ENCODE results near the gene NTMT1.
A peak's percentile ranks its signal among the peaks of the same experiment; 100 is the strongest.

The NTMT1 gene

GRCh38 chr9:129624947-129625346 is 1.0 kb upstream of the NTMT1 start:
- H3K4me1 ChIP-seq (ENCODE audit: control insufficient read depth, low read depth, low read length) = peaks cover 6% of the 10 kb centered on the region
- H3K79me2 ChIP-seq (ENCODE audit: control insufficient read depth, insufficient read depth, low read length) = peaks cover 39% of the 10 kb centered on the region

GRCh38 chr9:129626625-129627284 is 792 bp downstream of the NTMT1 start:
- no peak overlapping the region for H2BK15ac ChIP-seq (replicated peaks; ENCODE audit: low read depth)
- peak overlapping the region; percentile 95 for H3K9ac ChIP-seq (ENCODE audit: low read length)
- peak; percentile 77 for DNase-seq
- no peak overlapping the region for H3K4ac ChIP-seq (ENCODE audit: low read depth, low read length)
- H3K79me2 ChIP-seq (ENCODE audit: control insufficient read depth, insufficient read depth, low read length) = peaks cover 57% of the 10 kb centered on the region
- H3K23ac ChIP-seq (ENCODE audit: low read length) = no peak overlapping the region
- peak overlapping the region; percentile 6 for H2AK5ac ChIP-seq (ENCODE audit: low read length)
- H2BK120ac ChIP-seq (ENCODE audit: low read depth, low read length) = no peak overlapping the region
- H3K56ac ChIP-seq (ENCODE audit: low read length) = peak overlapping the region; percentile 95
- no CpG with 5 or more reads among the region's 20 CpGs for WGBS (ENCODE audit: extremely low coverage, insufficient coverage, low lambda C conversion rate)
- H3K27me3 ChIP-seq (ENCODE audit: insufficient read depth, low read length, poor library complexity) = no peaks in the 10 kb centered on the region
- H4K5ac ChIP-seq (ENCODE audit: low read length) = no peak overlapping the region
- peak overlapping the region; percentile 84 for H3K4me3 ChIP-seq (ENCODE audit: low read length)
- peaks cover 26% of the 10 kb centered on the region for H3K79me1 ChIP-seq (ENCODE audit: low read length)
- H3K18ac ChIP-seq (ENCODE audit: low read length) = peak overlapping the region; percentile 83
- peak overlapping the region; percentile 6 for H3K27ac ChIP-seq (ENCODE audit: low read depth, low read length)
- H3K4me1 ChIP-seq (ENCODE audit: control insufficient read depth, low read depth, low read length) = peaks cover 11% of the 10 kb centered on the region
- no peak overlapping the region for H2BK5ac ChIP-seq (ENCODE audit: low read length)
- H3K36me3 ChIP-seq (ENCODE audit: control insufficient read depth, insufficient read depth, low read length) = no peaks in the 10 kb centered on the region
- H4K8ac ChIP-seq (ENCODE audit: low read depth, low read length) = no peak overlapping the region
- peak overlapping the region; percentile 66 for H3K4me2 ChIP-seq (ENCODE audit: low read length)

More at GRCh38 chr9:129624947-129625346, 1.0 kb upstream of the NTMT1 start:
- peaks cover 17% of the 10 kb centered on the region for H3K79me1 ChIP-seq (ENCODE audit: low read length)
- H2AK5ac ChIP-seq (ENCODE audit: low read length) = no peak overlapping the region
- no peak overlapping the region for H2BK120ac ChIP-seq (ENCODE audit: low read depth, low read length)
- no peak overlapping the region for H3K9ac ChIP-seq (ENCODE audit: low read length)
- H3K27me3 ChIP-seq (ENCODE audit: insufficient read depth, low read length, poor library complexity) = peaks cover 5% of the 10 kb centered on the region
- WGBS (ENCODE audit: extremely low coverage, insufficient coverage, low lambda C conversion rate) = no CpG with 5 or more reads among the region's 9 CpGs
- DNase-seq = no peak
- no peak overlapping the region for H2BK15ac ChIP-seq (replicated peaks; ENCODE audit: low read depth)
- H3K18ac ChIP-seq (ENCODE audit: low read length) = no peak overlapping the region
- no peak overlapping the region for H3K56ac ChIP-seq (ENCODE audit: low read length)
- H3K36me3 ChIP-seq (ENCODE audit: control insufficient read depth, insufficient read depth, low read length) = no peaks in the 10 kb centered on the region
- no peak overlapping the region for H3K23ac ChIP-seq (ENCODE audit: low read length)
- no peak overlapping the region for H4K8ac ChIP-seq (ENCODE audit: low read depth, low read length)
- H4K5ac ChIP-seq (ENCODE audit: low read length) = no peak overlapping the region
- no peak overlapping the region for H3K4me3 ChIP-seq (ENCODE audit: low read length)
- no peak overlapping the region for H3K27ac ChIP-seq (ENCODE audit: low read depth, low read length)
- H2BK5ac ChIP-seq (ENCODE audit: low read length) = no peak overlapping the region
- no peak overlapping the region for H3K4me2 ChIP-seq (ENCODE audit: low read length)
- H3K4ac ChIP-seq (ENCODE audit: low read depth, low read length) = no peak overlapping the region

- no peaks in the 10 kb centered on the region for H3K36me3 ChIP-seq (ENCODE audit: control insufficient read depth, insufficient read depth, low read length)
- H3K4ac ChIP-seq (ENCODE audit: low read depth, low read length) = no peak overlapping the region
- H2AK5ac ChIP-seq (ENCODE audit: low read length) = no peak overlapping the region
- peak overlapping the region; percentile 17 for H3K56ac ChIP-seq (ENCODE audit: low read length)
- H3K79me1 ChIP-seq (ENCODE audit: low read length) = peaks cover 26% of the 10 kb centered on the region
- peak overlapping the region; percentile 66 for H3K4me2 ChIP-seq (ENCODE audit: low read length)
- H3K18ac ChIP-seq (ENCODE audit: low read length) = no peak overlapping the region
- H2BK120ac ChIP-seq (ENCODE audit: low read depth, low read length) = no peak overlapping the region
- no peak overlapping the region for H3K23ac ChIP-seq (ENCODE audit: low read length)
- no peaks in the 10 kb centered on the region for H3K27me3 ChIP-seq (ENCODE audit: insufficient read depth, low read length, poor library complexity)
- H4K5ac ChIP-seq (ENCODE audit: low read length) = no peak overlapping the region
- H2BK15ac ChIP-seq (replicated peaks; ENCODE audit: low read depth) = no peak overlapping the region
- peak overlapping the region; percentile 6 for H3K27ac ChIP-seq (ENCODE audit: low read depth, low read length)
- no peak overlapping the region for H2BK5ac ChIP-seq (ENCODE audit: low read length)
- H3K4me1 ChIP-seq (ENCODE audit: control insufficient read depth, low read depth, low read length) = peaks cover 11% of the 10 kb centered on the region
- DNase-seq = no peak
- H3K4me3 ChIP-seq (ENCODE audit: low read length) = no peak overlapping the region
- H4K8ac ChIP-seq (ENCODE audit: low read depth, low read length) = no peak overlapping the region
- no CpG with 5 or more reads among the region's 12 CpGs for WGBS (ENCODE audit: extremely low coverage, insufficient coverage, low lambda C conversion rate)
- peaks cover 67% of the 10 kb centered on the region for H3K79me2 ChIP-seq (ENCODE audit: control insufficient read depth, insufficient read depth, low read length)
- H3K9ac ChIP-seq (ENCODE audit: low read length) = peak overlapping the region; percentile 95
These were observed 1.8 kb downstream of the NTMT1 start for GRCh38 chr9:129627556-129628440.

- H3K4me1 ChIP-seq (ENCODE audit: control insufficient read depth, low read depth, low read length) = peaks cover 11% of the 10 kb centered on the region
These were observed 2.7 kb downstream of the NTMT1 start for GRCh38 chr9:129628709-129629108.

GRCh38 chr9:129629251-129629820 is 3.4 kb downstream of the NTMT1 start:
- Histone ChIP-seq H3K9ac (ENCODE audit: low read length) (no peak overlapping the region), H3K4me1 (ENCODE audit: control insufficient read depth, low read depth, low read length) (peaks cover 11% of the 10 kb centered on the region), H3K79me2 (ENCODE audit: control insufficient read depth, insufficient read depth, low read length) (peaks cover 78% of the 10 kb centered on the region), H3K18ac (ENCODE audit: low read length) (no peak overlapping the region), H3K27me3 (ENCODE audit: insufficient read depth, low read length, poor library complexity) (no peaks in the 10 kb centered on the region), H3K79me1 (ENCODE audit: low read length) (peaks cover 35% of the 10 kb centered on the region), H3K23ac (ENCODE audit: low read length) (no peak overlapping the region), H2BK15ac (replicated peaks; ENCODE audit: low read depth) (no peak overlapping the region), H2AK5ac (ENCODE audit: low read length) (no peak overlapping the region), H4K8ac (ENCODE audit: low read depth, low read length) (no peak overlapping the region), H3K27ac (ENCODE audit: low read depth, low read length) (no peak overlapping the region), H2BK120ac (ENCODE audit: low read depth, low read length) (no peak overlapping the region), H3K4me3 (ENCODE audit: low read length) (no peak overlapping the region), H3K4me2 (ENCODE audit: low read length) (no peak overlapping the region), H2BK5ac (ENCODE audit: low read length) (no peak overlapping the region), H3K4ac (ENCODE audit: low read depth, low read length) (no peak overlapping the region), H3K36me3 (ENCODE audit: control insufficient read depth, insufficient read depth, low read length) (peaks cover 4% of the 10 kb centered on the region), H4K5ac (ENCODE audit: low read length) (no peak overlapping the region), H3K56ac (ENCODE audit: low read length) (no peak overlapping the region)
- DNase-seq = no peak
- WGBS (ENCODE audit: extremely low coverage, insufficient coverage, low lambda C conversion rate) = no CpG with 5 or more reads among the region's 8 CpGs

More at GRCh38 chr9:129628709-129629108, 2.7 kb downstream of the NTMT1 start:
- no peak overlapping the region for H3K4me2 ChIP-seq (ENCODE audit: low read length)
- no peaks in the 10 kb centered on the region for H3K27me3 ChIP-seq (ENCODE audit: insufficient read depth, low read length, poor library complexity)
- H3K9ac ChIP-seq (ENCODE audit: low read length) = no peak overlapping the region
- no peak overlapping the region for H4K5ac ChIP-seq (ENCODE audit: low read length)
- WGBS (ENCODE audit: extremely low coverage, insufficient coverage, low lambda C conversion rate) = no CpG with 5 or more reads among the region's 6 CpGs
- no peak overlapping the region for H2BK120ac ChIP-seq (ENCODE audit: low read depth, low read length)
- H2BK15ac ChIP-seq (replicated peaks; ENCODE audit: low read depth) = no peak overlapping the region
- peaks cover 74% of the 10 kb centered on the region for H3K79me2 ChIP-seq (ENCODE audit: control insufficient read depth, insufficient read depth, low read length)
- no peak overlapping the region for H3K27ac ChIP-seq (ENCODE audit: low read depth, low read length)
- H3K79me1 ChIP-seq (ENCODE audit: low read length) = peaks cover 31% of the 10 kb centered on the region
- no peak overlapping the region for H3K18ac ChIP-seq (ENCODE audit: low read length)
- no peaks in the 10 kb centered on the region for H3K36me3 ChIP-seq (ENCODE audit: control insufficient read depth, insufficient read depth, low read length)
- no peak overlapping the region for H3K23ac ChIP-seq (ENCODE audit: low read length)
- H3K4me3 ChIP-seq (ENCODE audit: low read length) = no peak overlapping the region
- H4K8ac ChIP-seq (ENCODE audit: low read depth, low read length) = no peak overlapping the region
- H3K56ac ChIP-seq (ENCODE audit: low read length) = no peak overlapping the region
- H2AK5ac ChIP-seq (ENCODE audit: low read length) = no peak overlapping the region
- no peak overlapping the region for H3K4ac ChIP-seq (ENCODE audit: low read depth, low read length)
- DNase-seq = no peak
- H2BK5ac ChIP-seq (ENCODE audit: low read length) = no peak overlapping the region

Measured in mesendoderm (in vitro differentiated cells).